Liver (tissue), 9 donors: ENCODE data around the gene SCUBE3. TPM values are rescaled to one million over a fixed set of nuclear protein-coding genes. Genes with fewer than 3 reads are reported as not detected.

ENCODE experiments used
- DNase-seq: peaks from one replicate; pipeline ENCODE4 v3.0.0-alpha.2; 2017; ENCODE audit warnings: low spot score
- H3K27ac ChIP-seq, 2 donors: one replicate each; pipeline ENCODE4 v1.7.0; 2013; ENCODE audit warnings: inconsistent platforms in 2 of 2, low read length in 2 of 2, control low read depth in 1 of 2, low read depth in 1 of 2, mild to moderate bottlenecking in 1 of 2
- H3K27me3 ChIP-seq, 4 donors: one replicate each; pipeline versions ENCODE4 v1.6.1 to v1.7.0; 2013; ENCODE audit warnings: low read length in 3 of 4, inconsistent platforms in 1 of 4, mild to moderate bottlenecking in 1 of 4, moderate library complexity in 1 of 4; ENCODE audit not compliant: control insufficient read depth in 4 of 4, insufficient read depth in 4 of 4
- H3K36me3 ChIP-seq, 4 donors: one replicate each; pipeline versions ENCODE4 v1.6.1 to v1.7.0; 2013; ENCODE audit warnings: low read length in 3 of 4, mild to moderate bottlenecking in 3 of 4, low read depth in 1 of 4, moderate library complexity in 1 of 4; ENCODE audit not compliant: control insufficient read depth in 4 of 4, insufficient read depth in 3 of 4
- H3K4me1 ChIP-seq, 4 donors: one replicate each; pipeline versions ENCODE4 v1.6.1 to v1.7.0; 2013; ENCODE audit warnings: low read length in 3 of 4, mild to moderate bottlenecking in 3 of 4, moderate library complexity in 1 of 4; ENCODE audit not compliant: control insufficient read depth in 4 of 4, insufficient read depth in 4 of 4
- H3K4me3 ChIP-seq, 3 donors: one replicate each; pipeline versions ENCODE4 v1.6.1 to v1.7.0; 2013; ENCODE audit warnings: low read length in 3 of 3, control low read depth in 1 of 3, low read depth in 1 of 3, mild to moderate bottlenecking in 1 of 3
- H3K9ac ChIP-seq, 2 donors: one replicate each; pipeline ENCODE4 v1.7.0; 2013; ENCODE audit warnings: low read length in 2 of 2, mild to moderate bottlenecking in 2 of 2, moderate library complexity in 2 of 2, control low read depth in 1 of 2, low read depth in 1 of 2
- H3K9me3 ChIP-seq, 4 donors: one replicate each; pipeline versions ENCODE4 v1.6.1 to v1.7.0; 2013; ENCODE audit warnings: low read length in 3 of 4; ENCODE audit not compliant: control insufficient read depth in 4 of 4
- EGR1 ChIP-seq, 2 donors: IDR thresholded peaks; 2 replicates each; pipeline ENCODE4 v1.6.1; 2016 to 2018; ENCODE audit warnings: antibody characterized with exemption in 2 of 2, low read depth in 2 of 2
- FOXA1 ChIP-seq: IDR thresholded peaks from 2 replicates; pipeline ENCODE4 v1.6.1; 2016; ENCODE audit warnings: antibody characterized with exemption
- FOXA2 ChIP-seq: IDR thresholded peaks from 2 replicates; pipeline ENCODE4 v1.6.1; 2016; ENCODE audit warnings: antibody characterized with exemption
- GABPA ChIP-seq, 2 donors: IDR thresholded peaks in 1 of 2; conservative IDR thresholded peaks in 1 of 2; 2 replicates each; pipeline ENCODE4 v1.6.1; 2016; ENCODE audit warnings: antibody characterized with exemption in 2 of 2, mild to moderate bottlenecking in 1 of 2, moderate library complexity in 1 of 2
- HNF4A ChIP-seq, 2 donors: conservative IDR thresholded peaks; 2 replicates each; pipeline ENCODE4 v1.6.1; 2016; ENCODE audit warnings: antibody characterized with exemption in 2 of 2, mild to moderate bottlenecking in 2 of 2
- JUND ChIP-seq, 2 donors: IDR thresholded peaks; 2 replicates each; pipeline ENCODE4 v1.6.1; 2016; ENCODE audit warnings: antibody characterized with exemption in 2 of 2
- NR2F2 ChIP-seq: IDR thresholded peaks from 2 replicates; pipeline ENCODE4 v1.6.1; 2016; ENCODE audit warnings: antibody characterized with exemption
- RAD21 ChIP-seq, 2 donors: IDR thresholded peaks; 2 replicates each; pipeline ENCODE4 v1.6.1; 2016; ENCODE audit warnings: antibody characterized with exemption in 2 of 2, mild to moderate bottlenecking in 2 of 2
- RXRA ChIP-seq, 2 donors: IDR thresholded peaks; 2 replicates each; pipeline ENCODE4 v1.6.1; 2017 to 2018; ENCODE audit warnings: antibody characterized with exemption in 2 of 2, mild to moderate bottlenecking in 1 of 2
- SP1 ChIP-seq: IDR thresholded peaks from 2 replicates; pipeline ENCODE4 v1.6.1; 2018; ENCODE audit warnings: antibody characterized with exemption, mild to moderate bottlenecking
- TAF1 ChIP-seq: conservative IDR thresholded peaks from 2 replicates; pipeline ENCODE4 v1.6.1; 2016; ENCODE audit warnings: antibody characterized with exemption, mild to moderate bottlenecking
- YY1 ChIP-seq: IDR thresholded peaks from 2 replicates; pipeline ENCODE4 v1.6.1; 2016; ENCODE audit warnings: antibody characterized with exemption, mild to moderate bottlenecking
- WGBS: extraction: QIAGEN DNeasy Blood & Tissue Kit; methylation state at CpG from one replicate; pipeline ENCODE4 v1.1.7; 2013; 5-methylcytosine and 5-hydroxymethylcytosine counted together
- polyA plus RNA-seq, 2 donors: library from polyadenylated mRNA; stranded (reverse) in 1 of 2; unstranded in 1 of 2; fragments of 200-250 nt in 1 of 2; fragments of >200 nt in 1 of 2; fragmentation: Nextera tagmentation in 1 of 2; extraction: Ambion mirVana in 1 of 2; gene quantifications; one replicate each; pipeline versions ENCODE4 v1.2.1 to v1.2.3, GENCODE V29; 2013 to 2015
- total RNA-seq, 2 donors: library from RNA; depleted of rRNA; stranded (reverse); fragments of >200 nt; gene quantifications; one replicate each; pipeline ENCODE4 v1.2.3, GENCODE V29; 2014
- TF ChIP-seq, protein P1 (sequence below): IDR thresholded peaks from 2 replicates; pipeline ENCODE4 v1.6.1; 2016; ENCODE audit warnings: antibody characterized with exemption, mild to moderate bottlenecking
- TF ChIP-seq, protein P2 (sequence below): IDR thresholded peaks from 2 replicates; pipeline ENCODE4 v1.6.1; 2016; ENCODE audit warnings: antibody characterized with exemption
- TF ChIP-seq, protein P3 (sequence below): fragments of 150-350 bp; IDR thresholded peaks from 2 replicates; pipeline ENCODE4 v1.5.1; 2017; ENCODE audit warnings: improper control_type of control experiment, low read depth, low read length; ENCODE audit not compliant: missing input control
- TF ChIP-seq, protein P4 (sequence below): IDR thresholded peaks from 2 replicates; pipeline ENCODE4 v1.6.1; 2016; ENCODE audit warnings: antibody characterized with exemption
- TF ChIP-seq, protein P5 (sequence below): IDR thresholded peaks from 2 replicates; pipeline ENCODE4 v1.6.1; 2016; ENCODE audit warnings: antibody characterized with exemption
- donor health status: healthy.
- donor health status: healthy.
- donor health status: healthy.
- donor health status: healthy.
- donor health status: healthy.

SCUBE3 gene
- total and polyA plus RNA-seq, 4 donors: 0.03 to 0.09 (median 0.07) TPM

DNA sequence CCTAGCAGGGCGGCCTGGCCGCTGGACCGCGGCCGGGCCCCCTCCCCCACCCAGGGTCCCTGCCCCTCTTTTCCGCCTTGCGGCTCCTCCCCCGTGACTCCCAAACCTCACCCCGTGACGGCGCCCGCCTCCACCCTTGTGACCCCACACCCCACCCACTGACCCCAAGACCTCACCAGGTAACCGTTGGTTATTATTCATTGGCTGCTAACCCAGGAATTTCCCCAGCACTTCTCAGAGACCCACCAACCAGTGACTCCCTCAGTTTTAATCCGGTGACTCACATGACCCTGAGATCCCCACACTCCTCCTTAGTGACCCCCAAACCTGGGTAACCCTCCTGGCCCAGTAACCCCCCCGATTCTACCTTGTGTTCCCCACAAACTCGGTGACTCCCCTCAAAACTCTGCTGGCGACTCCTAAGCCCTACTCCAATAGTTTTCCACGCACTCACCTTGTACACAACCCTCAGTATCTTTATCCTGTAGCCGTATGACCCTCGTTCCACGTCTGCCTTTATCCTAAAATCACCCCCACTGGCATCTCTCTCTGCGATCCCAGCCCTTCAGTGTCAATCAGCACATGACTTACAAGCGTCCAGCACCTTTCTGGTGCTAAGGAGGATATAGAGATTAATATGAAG lies 46.3 kb downstream of the SCUBE3 start:
- Histone ChIP-seq H3K36me3 (no peaks in the 10 kb centered on the region), H3K9me3 (no peaks in the 10 kb centered on the region), H3K27me3 (no peaks in the 10 kb centered on the region), H3K4me3 (peak overlapping the region; percentile 72 to 92 (median 79)), H3K9ac (peak overlapping the region; percentile 75 to 90), H3K4me1 (peaks cover 6 to 19% (median 12%) of the 10 kb centered on the region in 4 donors), H3K27ac (peak overlapping the region; percentile 95 to 98)
- DNase-seq: peak; percentile 76
- WGBS: 4% methylated on average over 23 of the region's 23 CpGs
- TF ChIP-seq NR2F2 (peak; percentile 42), RAD21 (IDR thresholded peaks at IDR 0.05) (no peak), RXRA (IDR thresholded peaks at IDR 0.05) (peak; percentile 45 to 56)

DNA sequence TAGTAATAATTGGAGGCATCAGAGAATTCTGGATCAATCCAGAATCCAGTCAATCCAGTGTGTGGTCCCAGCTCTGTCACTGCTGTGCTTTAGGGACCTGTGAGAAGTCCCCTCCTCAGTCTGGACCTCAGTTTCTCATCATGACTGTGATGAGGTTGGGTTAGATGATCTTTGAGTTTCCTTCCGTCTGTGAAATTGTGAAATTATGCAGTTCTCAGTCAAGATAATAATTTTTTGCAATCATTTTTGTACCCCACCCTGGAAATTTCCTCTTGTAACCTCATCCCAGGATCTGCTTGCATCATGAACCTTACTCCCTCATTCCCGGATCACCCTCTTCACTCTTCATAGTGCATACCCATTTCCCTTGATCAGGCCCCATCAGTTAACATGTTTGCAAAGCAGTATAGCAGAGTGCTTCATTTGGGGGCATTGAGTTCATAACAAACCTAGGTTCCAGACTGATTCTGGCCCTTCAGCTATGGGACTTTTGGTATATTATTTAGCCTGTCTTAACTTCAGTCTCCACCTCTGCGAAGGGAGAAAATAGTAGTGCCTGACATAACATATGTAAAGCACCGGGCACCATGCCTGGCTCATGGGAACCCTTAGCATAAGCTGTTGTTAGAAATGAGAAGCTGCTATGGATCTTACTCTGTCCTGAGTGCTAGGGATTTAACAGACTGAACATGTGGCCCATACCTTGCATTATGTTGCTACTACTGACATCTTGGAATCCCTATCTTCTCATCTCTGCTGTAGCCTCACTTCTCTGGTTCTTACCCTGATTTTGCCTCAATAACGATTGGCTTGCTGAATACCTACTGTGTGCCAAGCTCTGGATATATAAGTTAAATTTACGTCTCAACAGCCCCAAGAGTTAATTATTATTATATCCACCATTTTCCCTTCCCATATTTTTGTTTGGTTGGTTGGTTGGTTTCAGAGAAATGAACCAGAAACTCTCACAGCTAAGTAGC lies 47.1 kb downstream of the SCUBE3 start:
- no peaks in the 10 kb centered on the region for H3K9me3 ChIP-seq
- peak overlapping the region; percentile 75 to 90 for H3K9ac ChIP-seq
- peak overlapping the region; percentile 95 to 98 for H3K27ac ChIP-seq
- no peaks in the 10 kb centered on the region for H3K27me3 ChIP-seq
- peaks cover 6 to 19% (median 12%) of the 10 kb centered on the region in 4 donors for H3K4me1 ChIP-seq
- TF ChIP-seq FOXA1 (no peak), FOXA2 (no peak), RAD21 (IDR thresholded peaks at IDR 0.05) (no peak), HNF4A (conservative IDR thresholded peaks at IDR 0.05) (no peak), NR2F2 (no peak), JUND (IDR thresholded peaks at IDR 0.05) (no peak), SP1 (no peak), YY1 (no peak), GABPA (IDR thresholded peaks at IDR 0.05 in 1 of 2, conservative IDR thresholded peaks at IDR 0.05 in 1 of 2) (no peak), EGR1 (IDR thresholded peaks at IDR 0.05; ENCODE audit: low read depth in 2 of 2) (no peak), TAF1 (no peak)
- TF ChIP-seq, protein P1, sequence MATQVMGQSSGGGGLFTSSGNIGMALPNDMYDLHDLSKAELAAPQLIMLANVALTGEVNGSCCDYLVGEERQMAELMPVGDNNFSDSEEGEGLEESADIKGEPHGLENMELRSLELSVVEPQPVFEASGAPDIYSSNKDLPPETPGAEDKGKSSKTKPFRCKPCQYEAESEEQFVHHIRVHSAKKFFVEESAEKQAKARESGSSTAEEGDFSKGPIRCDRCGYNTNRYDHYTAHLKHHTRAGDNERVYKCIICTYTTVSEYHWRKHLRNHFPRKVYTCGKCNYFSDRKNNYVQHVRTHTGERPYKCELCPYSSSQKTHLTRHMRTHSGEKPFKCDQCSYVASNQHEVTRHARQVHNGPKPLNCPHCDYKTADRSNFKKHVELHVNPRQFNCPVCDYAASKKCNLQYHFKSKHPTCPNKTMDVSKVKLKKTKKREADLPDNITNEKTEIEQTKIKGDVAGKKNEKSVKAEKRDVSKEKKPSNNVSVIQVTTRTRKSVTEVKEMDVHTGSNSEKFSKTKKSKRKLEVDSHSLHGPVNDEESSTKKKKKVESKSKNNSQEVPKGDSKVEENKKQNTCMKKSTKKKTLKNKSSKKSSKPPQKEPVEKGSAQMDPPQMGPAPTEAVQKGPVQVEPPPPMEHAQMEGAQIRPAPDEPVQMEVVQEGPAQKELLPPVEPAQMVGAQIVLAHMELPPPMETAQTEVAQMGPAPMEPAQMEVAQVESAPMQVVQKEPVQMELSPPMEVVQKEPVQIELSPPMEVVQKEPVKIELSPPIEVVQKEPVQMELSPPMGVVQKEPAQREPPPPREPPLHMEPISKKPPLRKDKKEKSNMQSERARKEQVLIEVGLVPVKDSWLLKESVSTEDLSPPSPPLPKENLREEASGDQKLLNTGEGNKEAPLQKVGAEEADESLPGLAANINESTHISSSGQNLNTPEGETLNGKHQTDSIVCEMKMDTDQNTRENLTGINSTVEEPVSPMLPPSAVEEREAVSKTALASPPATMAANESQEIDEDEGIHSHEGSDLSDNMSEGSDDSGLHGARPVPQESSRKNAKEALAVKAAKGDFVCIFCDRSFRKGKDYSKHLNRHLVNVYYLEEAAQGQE: no peak
- TF ChIP-seq, protein P2, sequence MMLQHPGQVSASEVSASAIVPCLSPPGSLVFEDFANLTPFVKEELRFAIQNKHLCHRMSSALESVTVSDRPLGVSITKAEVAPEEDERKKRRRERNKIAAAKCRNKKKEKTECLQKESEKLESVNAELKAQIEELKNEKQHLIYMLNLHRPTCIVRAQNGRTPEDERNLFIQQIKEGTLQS: no peak
- TF ChIP-seq, protein P3, sequence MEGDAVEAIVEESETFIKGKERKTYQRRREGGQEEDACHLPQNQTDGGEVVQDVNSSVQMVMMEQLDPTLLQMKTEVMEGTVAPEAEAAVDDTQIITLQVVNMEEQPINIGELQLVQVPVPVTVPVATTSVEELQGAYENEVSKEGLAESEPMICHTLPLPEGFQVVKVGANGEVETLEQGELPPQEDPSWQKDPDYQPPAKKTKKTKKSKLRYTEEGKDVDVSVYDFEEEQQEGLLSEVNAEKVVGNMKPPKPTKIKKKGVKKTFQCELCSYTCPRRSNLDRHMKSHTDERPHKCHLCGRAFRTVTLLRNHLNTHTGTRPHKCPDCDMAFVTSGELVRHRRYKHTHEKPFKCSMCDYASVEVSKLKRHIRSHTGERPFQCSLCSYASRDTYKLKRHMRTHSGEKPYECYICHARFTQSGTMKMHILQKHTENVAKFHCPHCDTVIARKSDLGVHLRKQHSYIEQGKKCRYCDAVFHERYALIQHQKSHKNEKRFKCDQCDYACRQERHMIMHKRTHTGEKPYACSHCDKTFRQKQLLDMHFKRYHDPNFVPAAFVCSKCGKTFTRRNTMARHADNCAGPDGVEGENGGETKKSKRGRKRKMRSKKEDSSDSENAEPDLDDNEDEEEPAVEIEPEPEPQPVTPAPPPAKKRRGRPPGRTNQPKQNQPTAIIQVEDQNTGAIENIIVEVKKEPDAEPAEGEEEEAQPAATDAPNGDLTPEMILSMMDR: no peak
- TF ChIP-seq, protein P4, sequence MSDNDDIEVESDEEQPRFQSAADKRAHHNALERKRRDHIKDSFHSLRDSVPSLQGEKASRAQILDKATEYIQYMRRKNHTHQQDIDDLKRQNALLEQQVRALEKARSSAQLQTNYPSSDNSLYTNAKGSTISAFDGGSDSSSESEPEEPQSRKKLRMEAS: no peak
- TF ChIP-seq, protein P5, sequence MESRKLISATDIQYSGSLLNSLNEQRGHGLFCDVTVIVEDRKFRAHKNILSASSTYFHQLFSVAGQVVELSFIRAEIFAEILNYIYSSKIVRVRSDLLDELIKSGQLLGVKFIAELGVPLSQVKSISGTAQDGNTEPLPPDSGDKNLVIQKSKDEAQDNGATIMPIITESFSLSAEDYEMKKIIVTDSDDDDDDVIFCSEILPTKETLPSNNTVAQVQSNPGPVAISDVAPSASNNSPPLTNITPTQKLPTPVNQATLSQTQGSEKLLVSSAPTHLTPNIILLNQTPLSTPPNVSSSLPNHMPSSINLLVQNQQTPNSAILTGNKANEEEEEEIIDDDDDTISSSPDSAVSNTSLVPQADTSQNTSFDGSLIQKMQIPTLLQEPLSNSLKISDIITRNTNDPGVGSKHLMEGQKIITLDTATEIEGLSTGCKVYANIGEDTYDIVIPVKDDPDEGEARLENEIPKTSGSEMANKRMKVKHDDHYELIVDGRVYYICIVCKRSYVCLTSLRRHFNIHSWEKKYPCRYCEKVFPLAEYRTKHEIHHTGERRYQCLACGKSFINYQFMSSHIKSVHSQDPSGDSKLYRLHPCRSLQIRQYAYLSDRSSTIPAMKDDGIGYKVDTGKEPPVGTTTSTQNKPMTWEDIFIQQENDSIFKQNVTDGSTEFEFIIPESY: no peak
- WGBS: 88% methylated on average over 6 of the region's 6 CpGs
- no peaks in the 10 kb centered on the region for H3K36me3 ChIP-seq
- DNase-seq: no peak
- H3K4me3 ChIP-seq: peak overlapping the region in 1 of 3 donors; percentile 79
